SIG-M5 treated with dmso at 0.1 percent for 504 hours (cell line): Measurements from ENCODE around the gene ADAMTS15.

Experiments
- DNase-seq: peaks from one replicate; lab custom pipeline; 2025; ENCODE audit not compliant: unreplicated experiment; lab: John Stamatoyannopoulos, UW

ADAMTS15 gene

GRCh38 chr11:130510407-130511006, 62.1 kb downstream of the ADAMTS15 start:
- no peak for DNase-seq

GRCh38 chr11:130511765-130512164, 63.3 kb downstream of the ADAMTS15 start:
- no peak for DNase-seq

GRCh38 chr11:130512662-130513061, 64.2 kb downstream of the ADAMTS15 start:
- DNase-seq: no peak

GRCh38 chr11:130513132-130513531, 64.7 kb downstream of the ADAMTS15 start:
- no peak for DNase-seq

- no peak for DNase-seq
Measured at GRCh38 chr11:130514316-130514715, 65.9 kb downstream of the ADAMTS15 start.

GRCh38 chr11:130514851-130515250, 66.4 kb downstream of the ADAMTS15 start:
- DNase-seq: no peak

GRCh38 chr11:130515829-130516553, 67.5 kb downstream of the ADAMTS15 start:
- DNase-seq: no peak

GRCh38 chr11:130516554-130517505, 68.4 kb downstream of the ADAMTS15 start:
- DNase-seq: no peak

- no peak for DNase-seq
Measured at GRCh38 chr11:130518164-130518680, 69.8 kb downstream of the ADAMTS15 start.

GRCh38 chr11:130519128-130519932, 70.9 kb downstream of the ADAMTS15 start:
- no peak for DNase-seq

GRCh38 chr11:130520271-130520671, 71.8 kb downstream of the ADAMTS15 start:
- no peak for DNase-seq

- DNase-seq: no peak
Measured at GRCh38 chr11:130522284-130522961, 74.0 kb downstream of the ADAMTS15 start.

- DNase-seq: no peak
Measured at GRCh38 chr11:130523166-130523565, 74.7 kb downstream of the ADAMTS15 start.

- DNase-seq: no peak
Measured at GRCh38 chr11:130523609-130524008, 75.2 kb downstream of the ADAMTS15 start.

- DNase-seq: no peak
Measured at GRCh38 chr11:130524132-130524790, 75.8 kb downstream of the ADAMTS15 start.

- no peak for DNase-seq
Measured at GRCh38 chr11:130525307-130525706, 76.9 kb downstream of the ADAMTS15 start.
